ENCODE results near the gene ALG14. TPM values are rescaled to one million over a fixed set of nuclear protein-coding genes. Genes with fewer than 3 reads are reported as not detected.

ALG14 gene
- total RNA-seq, 3 donors from 2014 or later: 1.2 to 1.6 (median 1.4) TPM

GRCh38 chr1:95118067-95118499 is 45.3 kb upstream of the ALG14 start:
- DNase-seq (ENCODE audit: low spot score in 2 of 2): no peak
- intact Hi-C loops (cut with DNase I; ENCODE audit: low total_unique reads): no loop called here
- Histone ChIP-seq H3K36me3 (no peaks in the 10 kb centered on the region), H3K4me1 (no peaks in the 10 kb centered on the region), H3K27ac (peak overlapping the region in 1 of 2 donors; percentile 73), H3K4me3 (peak overlapping the region; percentile 75 to 86 (median 82)), H3K9me3 (no peaks in the 10 kb centered on the region), H3K27me3 (no peaks in the 10 kb centered on the region)
- TF ChIP-seq POLR2A (IDR thresholded peaks at IDR 0.05) (no peak), POLR2AphosphoS5 (IDR thresholded peaks at IDR 0.05) (no peak), CTCF (IDR thresholded peaks at IDR 0.05) (no peak)

GRCh38 chr1:95117207-95118066 is 44.7 kb upstream of the ALG14 start, which contains the start of gene TLCD4:
Gene TLCD4, plus strand, starts transcription at chr1:95117355. Its CDS starts 26,547 bp downstream, at chr1:95143902.
- Histone ChIP-seq H3K4me1 (no peaks in the 10 kb centered on the region), H3K27me3 (no peaks in the 10 kb centered on the region), H3K4me3 (peak within 1 kb of the TSS; percentile 75 to 86 (median 82)), H3K27ac (peak within 1 kb of the TSS; percentile 69 to 73), H3K9me3 (no peaks in the 10 kb centered on the region), H3K36me3 (no peaks in the 10 kb centered on the region)
- peak; percentile 20 to 54 for DNase-seq (ENCODE audit: low spot score in 2 of 2)
- TF ChIP-seq POLR2AphosphoS5 (IDR thresholded peaks at IDR 0.05) (no peak), POLR2A (IDR thresholded peaks at IDR 0.05) (no peak)
- intact Hi-C loops (cut with DNase I; ENCODE audit: low total_unique reads): no loop called here

- Histone ChIP-seq H3K4me3 (peak overlapping the region; percentile 75 to 86 (median 82)), H3K27me3 (no peaks in the 10 kb centered on the region), H3K4me1 (no peaks in the 10 kb centered on the region), H3K27ac (peak overlapping the region; percentile 69 to 73), H3K36me3 (no peaks in the 10 kb centered on the region), H3K9me3 (no peaks in the 10 kb centered on the region)
- TF ChIP-seq POLR2A (IDR thresholded peaks at IDR 0.05) (no peak), CTCF (IDR thresholded peaks at IDR 0.05) (peak; percentile 43 to 58 (median 50))
- peak in 1 of 2 donors; percentile 38 for DNase-seq (ENCODE audit: low spot score in 2 of 2)
- intact Hi-C loops (cut with DNase I; ENCODE audit: low total_unique reads): no loop called here
Observed at GRCh38 chr1:95116580-95117206, 43.9 kb upstream of the ALG14 start.

- no peak overlapping the region for H3K4me3 ChIP-seq
- no peaks in the 10 kb centered on the region for H3K4me1 ChIP-seq
- TF ChIP-seq POLR2AphosphoS5 (IDR thresholded peaks at IDR 0.05) (no peak), POLR2A (IDR thresholded peaks at IDR 0.05) (no peak), CTCF (IDR thresholded peaks at IDR 0.05) (no peak)
- no peak for DNase-seq (ENCODE audit: low spot score in 2 of 2)
- no peaks in the 10 kb centered on the region for H3K9me3 ChIP-seq
- H3K36me3 ChIP-seq: no peaks in the 10 kb centered on the region
- intact Hi-C loops (cut with DNase I; ENCODE audit: low total_unique reads): no loop called here
- H3K27ac ChIP-seq: no peak overlapping the region
- H3K27me3 ChIP-seq: no peaks in the 10 kb centered on the region
Observed at GRCh38 chr1:95115708-95116137, 43.0 kb upstream of the ALG14 start.

- no peak for DNase-seq (ENCODE audit: low spot score in 2 of 2)
- H3K9me3 ChIP-seq: no peaks in the 10 kb centered on the region
- intact Hi-C loops (cut with DNase I; ENCODE audit: low total_unique reads): no loop called here
Observed at GRCh38 chr1:95113684-95114083, 40.9 kb upstream of the ALG14 start.

More at GRCh38 chr1:95113684-95114083, 40.9 kb upstream of the ALG14 start:
- H3K27me3 ChIP-seq: no peaks in the 10 kb centered on the region
- no peak for TF ChIP-seq POLR2A (IDR thresholded peaks at IDR 0.05)
- no peak for TF ChIP-seq POLR2AphosphoS5 (IDR thresholded peaks at IDR 0.05)
- no peak for TF ChIP-seq CTCF (IDR thresholded peaks at IDR 0.05)
- H3K27ac ChIP-seq: no peak overlapping the region
- no peaks in the 10 kb centered on the region for H3K36me3 ChIP-seq
- H3K4me1 ChIP-seq: no peaks in the 10 kb centered on the region
- H3K4me3 ChIP-seq: no peak overlapping the region
